NCI-H510A (cell line): ENCODE data around the gene UNC5C.

ENCODE experiments used
- DNase-seq: peaks from one replicate; lab custom pipeline; 2025; lab: John Stamatoyannopoulos, UW

UNC5C gene

DNA sequence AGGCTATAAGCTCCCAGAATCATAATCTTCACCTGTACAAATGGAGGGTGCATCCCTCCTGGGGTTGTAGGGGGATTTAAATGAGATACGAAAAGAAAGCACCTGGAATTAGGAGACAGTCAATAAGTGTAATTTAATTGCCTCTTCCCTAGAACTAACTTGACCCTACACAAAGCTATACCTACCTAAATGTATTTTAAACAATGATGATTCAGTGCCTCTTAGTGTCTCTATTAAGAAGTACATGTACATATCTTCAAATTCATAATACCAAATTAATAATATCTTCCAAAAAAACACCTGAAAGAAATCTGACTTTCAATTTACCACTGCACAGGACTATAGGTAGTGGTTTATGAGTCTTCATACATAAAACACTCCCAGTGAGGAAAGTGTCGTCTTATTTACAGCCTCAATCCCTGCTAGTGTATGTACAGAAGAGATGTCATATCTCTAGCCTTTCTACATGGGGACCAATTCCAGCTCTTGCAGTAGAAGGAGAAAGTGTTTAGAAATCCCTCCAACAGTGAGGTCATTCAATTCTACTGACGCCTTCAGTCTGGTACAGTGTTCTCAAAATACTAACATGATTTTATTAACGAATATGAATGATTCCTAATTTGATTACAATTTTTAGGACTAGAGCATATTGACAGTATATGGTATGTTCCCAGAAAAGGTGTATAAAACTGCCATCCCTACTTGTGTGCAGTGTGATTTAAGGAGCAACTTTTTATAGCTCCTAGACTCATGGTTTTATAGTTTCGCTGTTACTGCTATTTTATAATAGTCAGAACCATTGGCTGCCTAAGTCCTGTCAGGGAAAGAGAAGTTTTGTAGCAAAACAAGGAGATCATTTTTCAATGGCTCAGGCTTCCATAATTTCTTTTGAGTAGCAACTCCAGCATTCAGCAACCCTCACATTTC lies 282.7 kb downstream of the UNC5C start:
- DNase-seq = no peak

DNA sequence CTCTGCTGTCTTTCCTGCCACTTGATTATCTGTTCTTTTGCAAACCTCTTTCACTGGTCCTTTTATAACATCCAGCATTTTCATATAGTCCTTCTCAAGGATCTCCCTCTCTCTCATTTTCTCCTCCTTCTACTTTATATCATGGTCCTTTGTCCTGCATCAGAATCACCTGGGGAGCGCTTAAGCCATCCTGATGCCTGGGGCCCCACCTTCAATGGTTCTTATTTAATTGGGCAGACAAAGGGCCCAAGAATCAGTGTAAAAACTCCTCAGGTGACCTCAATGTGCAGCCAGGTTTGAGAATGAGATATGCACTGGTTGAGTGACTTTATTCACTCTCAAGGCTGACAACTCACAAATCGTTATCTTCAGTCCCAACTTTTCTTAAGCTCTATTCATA lies 283.9 kb downstream of the UNC5C start:
- DNase-seq = no peak

- no peak for DNase-seq
Observed at GRCh38 chr4:95263960-95264359, 284.8 kb downstream of the UNC5C start.

DNA sequence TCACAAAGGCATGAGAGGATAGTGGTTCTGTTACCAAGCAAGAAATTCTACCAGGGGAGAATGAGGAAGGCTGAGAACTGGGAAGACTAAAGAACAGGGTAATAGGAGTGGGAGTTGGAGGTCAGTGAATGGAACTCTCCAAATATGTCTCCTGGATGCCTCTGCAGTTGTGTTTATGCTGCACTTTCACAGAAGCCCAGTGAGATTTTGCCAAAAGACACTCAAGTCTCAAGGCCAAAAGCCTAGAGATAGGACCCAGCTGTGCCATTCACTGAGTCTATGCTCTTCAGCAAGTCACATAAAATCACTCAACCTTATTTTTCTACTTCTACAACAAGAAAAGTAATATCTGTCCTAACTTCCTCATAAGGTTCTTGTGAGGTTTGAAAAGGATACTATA lies 285.4 kb downstream of the UNC5C start:
- DNase-seq = no peak

DNA sequence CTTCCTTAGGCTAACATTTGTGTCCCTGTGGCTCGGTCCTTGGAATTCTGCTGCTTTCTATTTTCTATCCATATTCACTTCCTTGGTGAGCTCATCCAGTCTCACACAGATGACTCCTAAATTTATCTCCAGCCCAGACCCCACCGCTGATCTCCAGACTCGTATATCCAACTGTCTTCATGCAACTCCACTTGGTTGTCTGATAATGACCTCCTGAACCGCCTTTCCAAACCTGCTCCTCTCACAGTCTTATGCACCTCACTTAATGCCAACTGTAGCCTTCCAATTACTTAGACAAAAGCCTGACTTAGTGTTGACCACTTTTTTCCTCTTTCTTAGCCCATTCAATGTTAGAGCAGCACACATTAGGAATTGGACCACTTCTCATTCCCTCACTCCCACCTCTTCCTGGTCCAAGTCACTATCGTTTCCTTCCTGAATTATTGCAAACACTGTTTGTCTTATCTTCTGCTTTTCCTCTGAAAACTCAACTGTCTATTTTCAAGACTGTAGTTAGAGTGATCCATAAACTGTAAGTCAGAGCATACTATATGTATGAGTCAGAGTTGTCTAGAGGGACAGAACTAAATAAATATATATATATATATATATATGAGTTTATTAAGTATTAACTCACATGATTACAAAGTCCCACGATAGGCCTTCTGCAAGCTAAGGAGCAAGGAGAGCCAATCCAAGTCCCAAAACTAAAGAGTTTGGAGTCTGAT lies 292.5 kb downstream of the UNC5C start:
- DNase-seq = no peak

GRCh38 chr4:95255396-95256107 lies 293.2 kb downstream of the UNC5C start:
- DNase-seq = no peak

- no peak for DNase-seq
Observed at GRCh38 chr4:95251568-95251967, 297.2 kb downstream of the UNC5C start.

DNA sequence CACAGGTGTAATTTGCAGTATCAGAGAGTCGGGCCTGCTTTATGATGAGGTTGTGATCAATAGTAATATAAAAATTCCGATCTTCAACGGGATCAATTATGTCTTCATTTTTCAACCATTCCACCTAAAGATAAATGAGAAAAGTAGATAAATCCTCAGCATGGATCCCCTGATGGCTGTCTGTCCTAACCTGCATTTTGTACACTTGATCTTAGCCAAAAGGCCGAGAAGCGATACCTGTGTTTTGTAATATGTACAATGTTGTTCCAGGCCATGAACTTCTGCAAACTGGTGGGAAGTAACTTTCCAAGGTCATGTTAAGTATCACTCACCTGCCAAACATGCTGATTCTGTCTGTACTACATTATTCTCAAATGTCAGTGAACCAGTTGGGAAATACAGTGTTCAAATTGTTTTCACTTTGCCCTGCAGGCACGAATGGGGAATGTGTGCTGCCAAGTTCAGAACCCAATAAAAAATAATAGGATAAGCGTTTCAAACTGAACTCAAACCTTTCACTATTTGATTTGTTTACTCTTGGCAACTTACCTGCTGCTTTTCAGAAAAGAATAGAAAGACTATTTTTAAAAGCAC lies 298.1 kb downstream of the UNC5C start:
- no peak for DNase-seq

DNA sequence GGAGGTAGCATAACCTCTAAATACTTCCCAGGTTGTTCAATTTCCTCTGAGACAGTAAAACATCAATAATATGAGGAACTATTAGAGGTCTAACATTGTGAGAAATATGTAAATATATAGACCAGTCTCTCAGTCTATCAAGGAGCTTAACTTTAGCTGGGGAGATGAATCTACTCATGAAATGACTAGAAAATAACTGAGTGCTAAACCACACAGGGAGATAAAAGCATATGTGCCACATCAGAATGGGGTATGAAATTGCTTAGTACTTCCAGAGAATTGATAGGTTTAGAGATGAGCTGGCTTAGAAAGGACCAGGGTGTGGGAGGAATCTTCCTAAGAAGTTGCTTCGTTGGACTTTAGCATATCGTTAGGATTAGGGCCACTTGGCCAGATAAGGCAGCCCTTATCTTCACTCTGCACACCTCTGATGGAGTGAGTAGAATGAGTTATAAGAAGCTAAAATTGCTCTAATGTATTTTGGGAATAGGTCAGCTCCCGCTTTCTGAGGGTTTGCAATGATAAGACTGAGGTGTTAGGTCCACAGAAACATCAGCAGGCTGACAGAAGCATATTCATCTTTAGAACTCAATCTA lies 299.2 kb downstream of the UNC5C start:
- no peak for DNase-seq

GRCh38 chr4:95248720-95249425 lies 299.9 kb downstream of the UNC5C start:
- DNase-seq = no peak

- no peak for DNase-seq
Observed at GRCh38 chr4:95243892-95244291, 304.9 kb downstream of the UNC5C start.

DNA sequence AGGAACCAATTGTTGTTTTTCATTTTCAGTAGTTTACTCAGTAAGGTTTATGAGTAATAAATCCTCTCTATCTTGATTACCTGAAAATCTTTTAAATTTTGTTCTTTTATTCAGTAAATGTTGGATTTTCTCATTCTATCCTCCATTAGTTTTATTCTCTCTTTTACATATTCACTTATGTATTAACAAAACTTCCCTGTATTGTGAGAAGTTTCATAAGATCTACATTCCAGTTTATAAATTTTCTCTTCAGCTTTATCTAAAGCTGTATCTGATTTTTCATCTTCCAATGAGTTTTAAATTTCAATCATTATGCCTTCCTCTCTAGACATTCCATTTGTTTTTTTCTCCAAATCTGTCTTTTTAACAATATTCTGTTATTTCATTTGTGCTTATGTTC lies 310.2 kb downstream of the UNC5C start:
- no peak for DNase-seq

GRCh38 chr4:95232358-95233156 lies 316.2 kb downstream of the UNC5C start:
- no peak for DNase-seq

DNA sequence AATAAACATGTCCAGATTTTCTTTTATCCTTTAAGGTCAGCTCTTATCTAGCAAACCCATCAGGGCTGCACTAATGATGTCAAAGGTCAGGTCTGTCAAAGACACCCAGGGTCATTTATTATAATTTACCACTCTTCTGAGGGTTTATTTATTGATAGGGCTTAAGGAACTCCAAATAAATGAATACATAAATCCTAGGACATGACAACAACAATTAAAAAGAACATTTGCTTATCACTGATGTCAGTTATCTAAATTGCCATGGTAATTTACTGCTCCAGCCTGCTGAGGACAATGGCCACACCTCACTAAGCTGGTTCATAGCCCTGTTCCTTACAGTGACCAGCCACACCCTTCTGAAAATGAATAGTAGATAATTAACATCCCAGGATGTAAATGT lies 317.1 kb downstream of the UNC5C start:
- DNase-seq = no peak

- no peak for DNase-seq
Observed at GRCh38 chr4:95225849-95226248, 322.9 kb downstream of the UNC5C start.

DNA sequence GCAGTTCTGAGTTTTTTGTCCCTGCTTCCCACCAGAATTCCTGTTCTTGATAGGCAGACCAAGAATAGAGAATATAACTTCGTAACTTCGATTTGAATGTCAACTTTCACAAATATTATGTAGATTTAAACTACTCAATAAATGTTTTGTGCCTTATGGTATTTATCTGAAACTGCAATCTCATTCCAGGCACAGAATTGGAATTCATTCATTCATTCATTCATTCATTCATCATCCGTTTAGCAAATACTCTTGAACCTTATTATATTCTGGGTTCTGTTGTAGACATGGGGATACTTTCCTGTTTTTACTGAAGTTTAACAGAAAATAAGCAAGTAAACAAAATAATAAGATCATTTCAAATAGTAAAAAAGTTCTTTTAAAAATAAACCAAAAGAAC lies 324.4 kb downstream of the UNC5C start:
- no peak for DNase-seq

DNA sequence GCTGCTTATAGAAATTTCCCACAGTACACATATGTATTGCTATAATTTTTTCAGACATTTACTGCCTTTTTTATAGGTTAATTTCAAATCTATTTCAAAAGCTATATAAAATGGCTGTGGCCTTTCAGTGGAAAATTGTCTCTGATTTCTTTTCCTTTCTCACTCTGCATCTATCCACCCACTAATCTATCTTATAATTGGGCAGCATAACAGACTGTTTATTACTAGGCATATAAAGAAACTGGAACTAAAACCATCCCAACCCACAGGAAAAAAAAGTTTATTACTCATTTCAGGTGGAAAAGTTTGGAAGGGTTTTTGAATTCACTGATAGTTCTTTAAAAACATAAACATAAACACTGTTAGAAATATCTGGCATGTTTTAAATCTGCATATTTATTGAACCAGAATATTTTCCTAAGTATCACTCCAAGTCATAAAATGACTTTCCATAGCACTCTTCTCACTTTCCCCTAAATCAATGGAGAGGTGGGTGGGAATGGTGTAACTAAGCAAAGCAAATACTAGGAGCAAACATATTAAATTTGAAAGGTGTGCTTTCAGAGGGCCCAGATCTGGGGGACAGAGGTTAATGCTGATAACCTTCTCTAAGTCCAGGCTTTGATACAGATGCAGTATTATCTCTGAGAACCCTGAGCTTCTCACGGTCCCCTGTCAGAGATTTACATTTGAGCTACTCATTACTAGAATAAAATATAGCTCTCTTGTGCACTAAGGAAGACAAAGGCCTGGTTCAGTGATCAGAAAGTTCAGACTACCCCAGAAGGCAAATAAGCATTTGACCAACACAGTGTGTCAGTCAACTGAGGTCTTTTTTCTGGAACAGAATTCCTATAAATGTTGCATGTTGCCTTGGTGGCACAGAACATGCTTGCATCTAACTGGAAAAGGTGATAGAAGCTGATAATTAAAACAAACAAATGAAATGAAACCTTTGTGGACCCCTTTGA lies 328.3 kb downstream of the UNC5C start:
- no peak for DNase-seq

- DNase-seq = no peak
Observed at GRCh38 chr4:95219109-95219508, 329.7 kb downstream of the UNC5C start.

GRCh38 chr4:95217197-95217596 lies 331.6 kb downstream of the UNC5C start:
- no peak for DNase-seq
